HG03097 (cell line): ENCODE data around the gene SLC22A16.
"Not testable (repeated sequence)": the region's sequence is repeated elsewhere in the genome, so short reads cannot be mapped to it uniquely, and the experiment has no call there.

Source experiments
- ATAC-seq: cut with Tn5 transposase; IDR thresholded peaks from one replicate; pipeline ENCODE4 v1.9.1; 2021; ENCODE audit not compliant: unreplicated experiment, low FRiP score

Gene SLC22A16

GRCh38 chr6:110457567-110458175 is 18.7 kb downstream of the SLC22A16 start:
- ATAC-seq, result not testable (repeated sequence)

- ATAC-seq, result no peak
These were observed 19.7 kb downstream of the SLC22A16 start for GRCh38 chr6:110456694-110457093.

- no peak for ATAC-seq
These were observed 26.9 kb downstream of the SLC22A16 start for GRCh38 chr6:110449541-110449895.

- ATAC-seq, result no peak
These were observed 27.4 kb downstream of the SLC22A16 start for GRCh38 chr6:110448846-110449540.

GRCh38 chr6:110447761-110448160 is 28.7 kb downstream of the SLC22A16 start:
- no peak for ATAC-seq

- ATAC-seq, result no peak
These were observed 30.0 kb downstream of the SLC22A16 start for GRCh38 chr6:110446405-110446804.

GRCh38 chr6:110440026-110440425 is 36.4 kb downstream of the SLC22A16 start:
- no peak for ATAC-seq

GRCh38 chr6:110439356-110439755 is 37.1 kb downstream of the SLC22A16 start:
- no peak for ATAC-seq

GRCh38 chr6:110434961-110435602 is 41.3 kb downstream of the SLC22A16 start:
- no peak for ATAC-seq

- ATAC-seq, result no peak
These were observed 44.0 kb downstream of the SLC22A16 start for GRCh38 chr6:110432285-110432900.

- no peak for ATAC-seq
These were observed 45.7 kb downstream of the SLC22A16 start for GRCh38 chr6:110430741-110431140.

GRCh38 chr6:110430236-110430635 is 46.2 kb downstream of the SLC22A16 start:
- no peak for ATAC-seq

- ATAC-seq, result no peak
These were observed 48.3 kb downstream of the SLC22A16 start for GRCh38 chr6:110428153-110428552.

GRCh38 chr6:110425816-110426215 is 50.6 kb downstream of the SLC22A16 start:
- no peak for ATAC-seq

GRCh38 chr6:110422444-110422822 is 54.0 kb downstream of the SLC22A16 start:
- ATAC-seq, result no peak

GRCh38 chr6:110421749-110422443 is 54.5 kb downstream of the SLC22A16 start:
- no peak for ATAC-seq

GRCh38 chr6:110419028-110419739 is 57.2 kb downstream of the SLC22A16 start:
- no peak for ATAC-seq

GRCh38 chr6:110418594-110418993 is 57.8 kb downstream of the SLC22A16 start:
- ATAC-seq, result no peak

GRCh38 chr6:110415086-110415916 is 61.1 kb downstream of the SLC22A16 start, which contains the start of gene DDO:
TSS of gene DDO (minus strand) at chr6:110415575. CDS start at chr6:110413462, 2,113 bp downstream.
- no peak for ATAC-seq
